CD4-positive, alpha-beta T cell treated with Interleukin-15 for 4 hours (primary cell): ENCODE data around the gene F7.
"Not testable (repeated sequence)": the region's sequence is repeated elsewhere in the genome, so short reads cannot be mapped to it uniquely, and the experiment has no call there.

Source experiments
- DNase-seq: peaks from one replicate; pipeline ENCODE4 v3.0.0-alpha.2; 2020; ENCODE audit warnings: low spot score

The F7 gene

GRCh38 chr13:113072376-113072775, 33.2 kb upstream of the F7 start:
- DNase-seq: no peak

GRCh38 chr13:113073942-113074341, 31.6 kb upstream of the F7 start:
- DNase-seq: no peak

- no peak for DNase-seq
Measured at GRCh38 chr13:113074401-113074800, 31.2 kb upstream of the F7 start.

- DNase-seq: no peak
Measured at GRCh38 chr13:113074876-113075275, 30.7 kb upstream of the F7 start.

GRCh38 chr13:113075711-113076110, 29.9 kb upstream of the F7 start:
- DNase-seq: no peak

- no peak for DNase-seq
Measured at GRCh38 chr13:113076681-113077401, 28.8 kb upstream of the F7 start.

- DNase-seq: no peak
Measured at GRCh38 chr13:113077566-113077952, 28.0 kb upstream of the F7 start.

- no peak for DNase-seq
Measured at GRCh38 chr13:113077953-113078901, 27.4 kb upstream of the F7 start.

GRCh38 chr13:113078902-113079780, 26.4 kb upstream of the F7 start:
- no peak for DNase-seq

GRCh38 chr13:113079781-113080080, 25.9 kb upstream of the F7 start:
- DNase-seq: not testable (repeated sequence)

GRCh38 chr13:113080361-113080831, 25.2 kb upstream of the F7 start:
- DNase-seq: no peak

- DNase-seq: no peak
Measured at GRCh38 chr13:113080901-113081521, 24.6 kb upstream of the F7 start.

- DNase-seq: no peak
Measured at GRCh38 chr13:113082198-113083021, 23.2 kb upstream of the F7 start.

- no peak for DNase-seq
Measured at GRCh38 chr13:113083022-113083373, 22.6 kb upstream of the F7 start.

GRCh38 chr13:113083402-113084061, 22.1 kb upstream of the F7 start:
- DNase-seq: no peak

- no peak for DNase-seq
Measured at GRCh38 chr13:113084094-113084942, 21.3 kb upstream of the F7 start.

- no peak for DNase-seq
Measured at GRCh38 chr13:113084943-113085540, 20.5 kb upstream of the F7 start.

GRCh38 chr13:113086031-113086750, 19.4 kb upstream of the F7 start:
- no peak for DNase-seq
